Measurements from ENCODE around the gene AVPI1. TPM values are rescaled to one million over a fixed set of nuclear protein-coding genes. Genes with fewer than 3 reads are reported as not detected.

AVPI1 gene
- total RNA-seq, 4 donors from 2014 or later = 29.9 to 65.5 (median 36.3) TPM

- H3K27ac ChIP-seq (replicated peaks in 1 of 4) = no peak overlapping the region
- no peaks in the 10 kb centered on the region for H3K4me1 ChIP-seq
- peaks cover 50 to 97% (median 81%) of the 10 kb centered on the region in 4 donors for H3K36me3 ChIP-seq
- no peak overlapping the region for H3K4me3 ChIP-seq
- 96% methylated on average over 7 of the region's 7 CpGs for WGBS
- no peak for DNase-seq (ENCODE audit: extremely low spot score)
- intact Hi-C loops (cut with DNase I) = no loop called here
- no peak for TF ChIP-seq EP300 (IDR thresholded peaks at IDR 0.05)
- TF ChIP-seq CTCF (IDR thresholded peaks at IDR 0.05) = no peak
- TF ChIP-seq POLR2A (IDR thresholded peaks at IDR 0.05; ENCODE audit: low read depth) = no peak
- TF ChIP-seq POLR2AphosphoS5 (IDR thresholded peaks at IDR 0.05) = no peak
- H3K27me3 ChIP-seq = no peaks in the 10 kb centered on the region
- H3K9me3 ChIP-seq = no peaks in the 10 kb centered on the region
These were observed 20.0 kb downstream of the AVPI1 start for GRCh38 chr10:97666992-97667391.

- WGBS = 94% methylated on average over 1 of the region's 1 CpG
- H3K27ac ChIP-seq (replicated peaks in 1 of 4) = no peak overlapping the region
- H3K4me1 ChIP-seq = no peaks in the 10 kb centered on the region
- no peaks in the 10 kb centered on the region for H3K27me3 ChIP-seq
- intact Hi-C loops (cut with DNase I) = no loop called here
- H3K9me3 ChIP-seq = no peaks in the 10 kb centered on the region
- peaks cover 35 to 90% (median 74%) of the 10 kb centered on the region in 4 donors for H3K36me3 ChIP-seq
- TF ChIP-seq EP300 (IDR thresholded peaks at IDR 0.05) (no peak), CTCF (IDR thresholded peaks at IDR 0.05) (no peak), POLR2A (IDR thresholded peaks at IDR 0.05; ENCODE audit: low read depth) (no peak), POLR2AphosphoS5 (IDR thresholded peaks at IDR 0.05) (no peak)
- no peak for DNase-seq (ENCODE audit: extremely low spot score)
- no peak overlapping the region for H3K4me3 ChIP-seq
These were observed 22.7 kb downstream of the AVPI1 start for GRCh38 chr10:97664282-97664850.

- Histone ChIP-seq H3K27me3 (no peaks in the 10 kb centered on the region), H3K4me3 (no peak overlapping the region), H3K9me3 (no peaks in the 10 kb centered on the region), H3K36me3 (peaks cover 33 to 89% (median 75%) of the 10 kb centered on the region in 4 donors), H3K27ac (replicated peaks in 1 of 4) (no peak overlapping the region), H3K4me1 (no peaks in the 10 kb centered on the region)
- no peak for DNase-seq (ENCODE audit: extremely low spot score)
- intact Hi-C loops (cut with DNase I) = no loop called here
- TF ChIP-seq EP300 (IDR thresholded peaks at IDR 0.05) (no peak), POLR2AphosphoS5 (IDR thresholded peaks at IDR 0.05) (no peak), CTCF (IDR thresholded peaks at IDR 0.05) (no peak), POLR2A (IDR thresholded peaks at IDR 0.05; ENCODE audit: low read depth) (no peak)
- WGBS = 55% methylated on average over 1 of the region's 1 CpG
These were observed 27.5 kb downstream of the AVPI1 start for GRCh38 chr10:97659589-97659988.

- WGBS = 75% methylated on average over 5 of the region's 5 CpGs
- no peaks in the 10 kb centered on the region for H3K4me1 ChIP-seq
- H3K27me3 ChIP-seq = no peaks in the 10 kb centered on the region
- H3K36me3 ChIP-seq = peaks cover 25 to 91% (median 77%) of the 10 kb centered on the region in 4 donors
- DNase-seq (ENCODE audit: extremely low spot score) = no peak
- no peaks in the 10 kb centered on the region for H3K9me3 ChIP-seq
- no peak overlapping the region for H3K4me3 ChIP-seq
- TF ChIP-seq CTCF (IDR thresholded peaks at IDR 0.05) (no peak), POLR2AphosphoS5 (IDR thresholded peaks at IDR 0.05) (no peak), POLR2A (IDR thresholded peaks at IDR 0.05; ENCODE audit: low read depth) (no peak), EP300 (IDR thresholded peaks at IDR 0.05) (no peak)
- no peak overlapping the region for H3K27ac ChIP-seq (replicated peaks in 1 of 4)
- intact Hi-C loops (cut with DNase I) = no loop called here
These were observed 30.3 kb downstream of the AVPI1 start for GRCh38 chr10:97656777-97657176.

- H3K4me1 ChIP-seq = peaks cover 0 to 31% (median 25%) of the 10 kb centered on the region in 4 donors
- WGBS = 95% methylated on average over 3 of the region's 3 CpGs
- H3K27me3 ChIP-seq = no peaks in the 10 kb centered on the region
- H3K4me3 ChIP-seq = no peak overlapping the region
- no peak for TF ChIP-seq POLR2AphosphoS5 (IDR thresholded peaks at IDR 0.05)
- TF ChIP-seq POLR2A (IDR thresholded peaks at IDR 0.05; ENCODE audit: low read depth) = no peak
- TF ChIP-seq CTCF (IDR thresholded peaks at IDR 0.05) = no peak
- TF ChIP-seq EP300 (IDR thresholded peaks at IDR 0.05) = no peak
- intact Hi-C loops (cut with DNase I) = no loop called here
- no peak overlapping the region for H3K27ac ChIP-seq (replicated peaks in 1 of 4)
- peaks cover 23 to 68% (median 58%) of the 10 kb centered on the region in 4 donors for H3K36me3 ChIP-seq
- no peak for DNase-seq (ENCODE audit: extremely low spot score)
- no peaks in the 10 kb centered on the region for H3K9me3 ChIP-seq
These were observed 35.3 kb downstream of the AVPI1 start for GRCh38 chr10:97651773-97652172.

Measured in esophagus muscularis mucosa (tissue), 4 donors.